T-helper 1 cell treated with Interleukin-12 subunit alpha and Interleukin-12 subunit beta and Interleukin-4 antibody, amounts not matched to agents 30 ng/mL and 1 ng/mL, for 36 hours (primary cell): ENCODE measurements around the gene JADE1. TPM values are rescaled to one million over a fixed set of nuclear protein-coding genes. Genes with fewer than 3 reads are reported as not detected.

Source experiments
- intact Hi-C: fragments of 100-400 bp; cut with micrococcal nuclease; formaldehyde crosslinking; loops from one replicate; pipeline ENCODE4 v1.15.1; 2024
- total RNA-seq: library from RNA; stranded (reverse); gene quantifications from 2 replicates; pipeline ENCODE4 v1.2.3, GENCODE V29; 2022

The JADE1 gene
- total RNA-seq, 1 donor from 2014 or later, result 34.0 TPM

DNA sequence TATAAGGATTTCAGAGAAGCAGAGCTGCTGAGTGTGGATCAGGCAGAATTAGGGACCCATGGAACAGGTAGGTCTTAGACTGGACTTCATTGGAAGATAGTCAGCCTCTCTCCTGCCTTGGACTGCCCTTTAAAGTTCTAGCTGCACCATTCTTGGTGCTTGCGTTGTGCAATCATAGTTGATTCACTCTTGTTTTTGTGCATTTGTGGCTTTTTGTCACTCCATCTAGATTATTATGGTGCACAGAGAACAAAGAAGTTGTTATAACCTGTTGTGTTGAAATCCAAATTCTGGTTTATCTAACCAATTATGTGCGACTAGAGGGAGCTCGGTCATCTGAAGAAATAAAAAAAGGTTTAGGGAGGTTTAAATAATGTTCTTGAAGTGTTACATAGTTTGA, 59.3 kb downstream of the JADE1 start:
- intact Hi-C loops, result no loop called here

DNA sequence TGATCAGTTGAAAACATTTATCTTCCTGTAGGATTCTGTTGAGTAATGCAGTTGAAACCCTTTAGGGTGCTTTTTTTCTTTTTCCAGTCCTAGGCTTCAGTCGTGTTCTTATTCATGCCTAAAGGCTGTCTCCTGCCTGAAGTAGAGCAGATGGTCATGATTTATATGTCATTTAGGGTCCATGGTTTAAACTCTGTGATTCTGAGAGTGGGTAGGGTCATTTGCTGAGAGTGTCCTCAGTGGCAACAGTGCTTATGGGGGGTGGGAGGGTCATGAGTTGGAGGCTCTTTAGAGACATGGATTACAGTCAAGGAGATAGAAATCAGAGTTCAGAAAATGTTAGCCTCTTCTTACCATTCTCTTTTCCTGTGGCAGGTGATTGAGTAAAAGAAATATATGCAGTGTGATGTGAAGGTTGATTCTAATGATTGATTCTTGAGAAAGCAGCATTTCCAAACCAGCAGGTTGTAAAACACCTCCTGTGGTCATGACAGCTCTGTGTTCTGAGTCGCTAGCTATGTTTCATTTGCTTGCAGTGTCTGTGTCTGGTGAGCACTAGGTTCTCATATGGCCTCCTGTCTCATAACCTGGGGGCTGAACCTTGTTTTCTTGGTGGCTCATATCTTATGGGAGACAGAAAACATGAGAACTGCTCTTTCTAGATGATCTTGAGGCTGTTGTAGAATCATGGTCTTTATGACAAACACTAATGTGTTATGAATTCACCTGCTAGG, 60.4 kb downstream of the JADE1 start:
- intact Hi-C loops, result no loop called here

DNA sequence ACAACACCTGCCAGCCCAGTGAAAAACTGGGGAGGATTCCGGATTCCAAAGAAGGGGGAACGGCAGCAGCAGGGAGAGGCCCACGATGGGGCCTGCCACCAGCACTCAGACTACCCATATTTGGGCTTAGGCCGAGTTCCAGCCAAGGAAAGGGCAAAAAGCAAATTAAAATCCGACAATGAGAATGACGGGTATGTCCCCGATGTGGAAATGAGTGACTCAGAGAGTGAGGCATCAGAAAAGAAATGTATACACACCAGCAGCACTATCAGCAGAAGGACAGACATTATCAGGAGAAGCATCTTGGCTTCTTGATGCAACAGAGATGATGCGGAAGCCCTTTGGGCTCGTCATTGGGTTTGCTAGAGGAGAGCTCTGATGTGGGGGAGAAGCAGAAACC, 62.4 kb downstream of the JADE1 start:
- intact Hi-C loops, result no loop called here

DNA sequence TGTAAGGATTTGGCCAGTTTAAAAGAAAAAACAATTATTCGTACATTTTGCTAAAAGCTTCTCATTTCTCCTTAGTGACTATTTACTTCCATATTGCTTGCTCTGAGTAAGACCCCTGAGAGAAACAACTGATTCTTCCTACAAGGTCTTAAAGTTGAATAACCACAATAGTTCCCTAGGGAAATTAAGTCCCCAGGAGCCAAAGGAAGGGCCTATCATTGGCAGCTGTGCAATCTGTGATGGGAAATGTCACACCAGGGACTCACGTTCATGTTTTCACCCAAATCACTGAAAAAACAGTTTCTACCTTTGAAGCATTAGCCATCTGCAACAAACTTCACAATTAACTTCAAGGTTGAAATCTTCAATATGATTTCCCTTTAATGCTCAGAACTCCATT, 66.7 kb downstream of the JADE1 start:
- intact Hi-C loops, result no loop called here

DNA sequence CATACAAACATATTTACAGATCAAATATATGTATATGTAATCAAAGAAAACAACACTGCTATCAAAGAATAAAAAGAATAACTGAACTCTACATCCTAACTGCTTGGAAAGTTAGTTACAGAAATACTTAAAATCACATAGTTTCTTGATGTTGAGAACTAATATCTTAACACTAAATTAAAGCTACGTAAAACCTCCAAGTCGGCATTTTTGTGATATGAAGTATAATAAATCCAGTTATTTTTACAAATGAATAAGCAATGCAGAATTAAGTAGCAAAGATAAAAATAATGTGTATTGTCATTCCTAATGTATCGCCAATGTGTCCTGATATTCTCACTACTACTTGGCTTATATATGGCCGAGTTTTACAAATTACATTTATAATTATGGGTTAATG, 68.4 kb downstream of the JADE1 start:
- intact Hi-C loops, result no loop called here

DNA sequence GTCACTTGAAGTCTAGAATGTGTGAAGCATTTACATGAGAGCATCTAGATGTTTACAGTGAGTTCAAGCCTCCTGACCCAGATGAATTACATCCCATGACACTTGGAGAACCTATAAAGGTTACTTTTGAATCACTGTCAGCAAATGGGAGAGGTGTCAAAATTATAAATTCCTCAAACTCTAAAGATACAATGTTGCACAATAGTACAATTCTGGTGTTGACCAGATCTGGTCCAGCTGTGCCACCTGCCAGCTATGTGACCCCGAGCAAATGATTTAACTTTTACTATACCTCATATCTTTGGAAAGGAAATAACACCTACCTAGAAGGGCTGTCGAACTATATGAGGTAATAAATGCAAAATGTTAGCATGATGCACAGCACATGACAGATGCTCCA, 69.8 kb downstream of the JADE1 start:
- intact Hi-C loops, result no loop called here

DNA sequence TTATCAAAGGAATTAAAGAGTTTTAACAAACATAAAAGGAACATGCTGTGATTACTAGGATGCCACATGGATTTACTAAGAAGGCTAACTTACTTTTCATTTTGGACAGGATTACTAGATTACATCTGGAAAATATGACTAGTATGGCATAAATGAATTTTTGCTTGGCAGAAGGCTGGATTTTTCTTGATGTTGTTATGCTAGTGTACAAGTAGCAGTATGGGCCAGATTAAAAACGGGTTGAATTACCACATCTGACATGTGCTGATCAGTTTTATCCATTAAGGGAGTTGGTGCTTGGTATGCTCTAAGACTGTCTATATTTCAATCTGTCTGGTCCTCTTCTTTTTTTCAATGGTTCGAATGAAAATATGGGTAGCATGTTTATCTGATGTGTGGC, 70.5 kb downstream of the JADE1 start:
- intact Hi-C loops, result no loop called here

DNA sequence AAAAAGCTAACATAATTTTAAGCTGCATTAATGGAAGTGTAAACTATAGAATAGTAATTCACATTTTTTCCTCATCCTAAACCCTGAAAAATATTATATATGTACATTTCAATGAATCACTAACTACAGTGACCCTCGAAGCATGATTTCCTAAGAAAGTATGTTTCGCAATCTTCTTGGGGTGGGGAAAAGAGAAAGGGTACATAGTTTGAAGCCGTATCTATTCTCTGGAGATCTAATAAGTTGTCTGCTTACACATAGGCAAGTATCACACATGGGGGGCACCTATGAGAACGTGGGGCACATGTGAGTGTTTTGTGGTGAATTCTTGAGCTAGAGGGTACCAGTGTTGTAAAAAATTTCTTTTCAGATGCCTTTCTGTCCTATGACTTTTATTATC, 71.2 kb downstream of the JADE1 start:
- intact Hi-C loops, result no loop called here

DNA sequence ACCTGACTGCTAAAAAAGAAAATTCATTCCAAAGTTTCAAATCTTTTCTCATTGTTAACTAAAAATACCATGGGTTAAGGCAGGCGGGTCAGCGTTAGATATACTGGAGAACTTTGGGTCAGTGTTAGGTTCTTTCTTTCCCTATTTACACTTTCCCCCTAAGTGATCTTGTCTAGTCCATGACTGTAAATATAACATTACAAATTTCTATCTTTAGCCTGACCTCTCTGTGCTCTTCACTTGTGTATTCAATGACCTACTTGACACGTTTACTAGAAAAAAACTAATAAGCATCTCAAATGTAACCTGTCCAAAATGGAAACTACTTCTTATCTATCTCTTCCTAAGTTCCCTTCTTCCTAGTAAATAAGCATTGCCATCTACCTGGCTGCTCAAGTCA, 95.3 kb downstream of the JADE1 start:
- intact Hi-C loops, result no loop called here

DNA sequence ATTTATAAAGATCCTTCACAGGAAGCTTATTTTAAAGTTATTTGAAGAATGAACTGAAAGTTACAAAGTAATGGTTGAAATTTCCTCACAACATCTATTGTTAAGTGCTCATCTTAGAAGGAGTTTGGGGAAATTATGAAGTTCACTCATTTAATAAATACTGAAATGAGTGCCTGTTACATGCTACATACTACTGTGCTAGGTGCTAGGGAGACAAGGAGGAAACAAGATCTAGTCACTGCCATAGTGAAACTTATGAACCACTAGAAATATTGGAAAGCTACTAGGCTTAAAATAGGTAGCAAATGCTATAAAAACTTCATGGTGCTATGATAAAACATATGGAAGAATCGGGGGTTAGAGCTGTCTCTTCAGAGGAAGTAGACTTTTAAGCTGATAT, 97.1 kb downstream of the JADE1 start:
- intact Hi-C loops, result no loop called here

DNA sequence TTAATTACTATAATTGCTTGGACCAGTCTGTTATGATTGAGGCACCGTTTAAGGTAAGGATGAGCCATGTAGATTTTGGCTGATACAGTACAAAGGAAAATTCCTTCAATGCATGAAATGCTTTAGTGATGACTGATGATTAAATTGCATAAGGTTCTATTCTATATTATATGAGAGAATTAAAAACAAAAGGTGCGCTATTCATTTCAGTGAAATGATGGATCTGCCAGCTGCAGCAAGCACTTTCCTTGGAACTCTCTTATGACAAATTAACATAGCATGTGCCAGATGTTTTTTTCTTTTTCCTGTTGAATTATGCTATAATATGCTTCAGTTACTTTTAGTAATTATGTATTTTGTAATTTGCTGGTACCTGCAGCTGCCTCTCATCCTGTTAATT, 98.5 kb downstream of the JADE1 start:
- intact Hi-C loops, result no loop called here

DNA sequence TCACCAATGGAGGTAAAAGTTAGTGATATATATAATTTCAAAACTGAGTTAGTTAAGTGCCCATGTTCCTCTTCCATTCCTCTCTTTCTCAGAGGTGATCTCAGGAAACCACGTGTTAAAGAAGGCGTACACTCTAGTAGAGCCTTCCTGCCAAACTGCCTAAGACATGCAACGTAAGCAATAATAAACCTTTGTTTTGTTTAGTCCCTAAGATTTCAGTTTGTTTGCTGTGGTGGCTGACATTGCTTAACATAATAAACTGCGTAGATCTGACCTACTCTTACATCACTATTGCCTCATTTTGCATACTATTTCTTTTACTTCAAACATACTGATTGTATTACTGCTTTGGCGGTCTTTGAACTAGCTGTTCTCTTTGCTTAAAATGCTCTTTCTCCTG, 99.2 kb downstream of the JADE1 start:
- intact Hi-C loops, result no loop called here

DNA sequence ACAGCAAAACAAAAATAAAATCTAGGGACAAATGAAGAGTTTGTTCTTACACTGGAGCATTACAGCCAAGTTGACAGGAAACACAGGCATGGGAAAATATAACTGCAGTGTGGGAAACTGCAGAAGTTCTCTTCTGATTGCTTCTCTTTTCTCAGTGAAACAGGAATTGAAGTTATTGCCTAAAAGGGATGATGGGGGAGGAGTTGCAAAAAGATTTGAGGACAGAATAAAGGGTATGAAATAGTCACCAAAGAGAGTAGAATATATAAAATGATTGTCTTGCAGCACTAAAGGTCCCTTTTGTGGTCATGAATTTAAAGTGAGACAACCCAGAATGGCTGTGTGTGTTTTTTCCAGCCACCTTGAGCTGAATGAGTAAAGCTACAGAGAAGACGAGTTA, 103.7 kb downstream of the JADE1 start:
- intact Hi-C loops, result no loop called here

DNA sequence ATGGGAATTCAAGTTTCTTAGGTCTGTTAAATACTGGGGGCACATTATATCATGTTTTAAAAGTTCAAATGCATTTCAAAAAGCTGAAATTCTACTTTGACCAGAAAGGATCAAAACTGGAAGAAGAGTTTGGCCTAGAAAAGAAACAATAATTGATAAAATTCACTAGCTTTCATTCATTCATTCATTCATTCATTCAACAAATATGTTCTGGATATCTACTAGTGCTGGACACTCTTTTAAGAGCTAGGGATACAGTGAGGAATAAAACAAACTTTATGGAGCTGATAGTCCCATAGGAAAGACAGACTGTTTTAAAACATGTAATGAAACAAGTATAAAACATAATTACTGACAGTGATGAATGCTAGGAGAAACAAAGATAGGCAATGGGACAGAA, 106.0 kb downstream of the JADE1 start:
- intact Hi-C loops, result loop anchor here (5.0 kb wide), 1 partner anchor 432 kb away; no protein-coding TSS in a partner anchor

DNA sequence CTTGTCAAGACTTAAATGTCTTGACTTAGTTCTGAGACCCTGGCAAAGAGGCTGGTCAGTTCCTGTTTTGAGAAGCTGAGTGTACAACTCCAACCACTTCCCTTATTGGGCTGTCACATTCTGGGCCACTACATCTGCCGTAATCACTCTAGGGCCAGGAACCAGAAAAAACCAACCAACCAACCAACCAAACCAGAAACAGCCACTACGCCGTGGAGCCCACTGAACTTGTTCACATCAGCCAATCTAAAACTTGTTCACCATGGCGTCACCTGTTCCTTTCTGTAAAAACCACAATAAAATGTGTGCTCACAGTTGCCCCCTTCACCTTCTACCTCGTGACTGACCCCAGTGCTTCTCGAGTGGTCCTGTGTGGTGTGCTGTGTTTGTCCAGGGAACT, 107.3 kb downstream of the JADE1 start:
- intact Hi-C loops, result loop anchor here (1.0 to 5.0 kb wide), 3 partner anchors 108 to 430 kb away; partner anchors contain the start of genes JADE1 and SCLT1

DNA sequence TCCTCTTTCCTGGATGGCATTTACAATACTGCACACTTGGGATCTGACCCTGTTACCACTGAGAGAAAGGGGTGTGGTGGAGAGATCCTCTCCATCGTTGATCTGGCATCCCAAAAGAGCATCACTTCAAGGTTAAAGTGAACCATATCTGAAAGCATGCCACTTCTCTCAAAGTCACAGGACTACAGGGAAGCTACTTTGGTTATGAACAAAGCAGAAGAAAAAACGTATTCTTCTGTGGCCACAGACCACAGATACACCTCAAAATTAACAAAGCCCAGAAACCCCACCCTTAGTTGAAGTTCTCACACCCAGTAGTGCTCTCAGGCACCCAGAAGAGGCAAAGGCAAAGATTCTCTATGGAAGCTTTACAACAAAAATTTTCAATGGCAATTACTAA, 108.3 kb downstream of the JADE1 start:
- intact Hi-C loops, result loop anchor here (1.0 to 5.0 kb wide), 4 partner anchors 55 to 430 kb away; partner anchors contain the start of genes JADE1 and SCLT1

DNA sequence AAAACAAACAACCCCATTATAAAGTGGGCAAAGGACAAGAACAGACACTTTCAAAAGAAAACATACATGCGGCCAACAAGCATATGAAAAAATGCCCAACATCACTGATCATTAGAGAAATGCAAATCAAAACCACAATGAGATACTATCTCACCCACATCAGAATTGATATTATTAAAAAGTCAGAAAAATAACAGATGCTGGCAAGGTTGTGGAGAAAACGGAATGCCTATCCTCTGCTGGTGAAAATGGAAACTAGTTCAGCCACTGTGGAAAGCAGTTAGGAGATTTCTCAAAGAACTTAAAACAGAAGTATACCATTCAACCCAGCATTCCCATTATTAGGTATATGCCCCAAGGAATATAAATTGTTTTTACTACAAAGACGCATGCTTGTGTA, 112.5 kb downstream of the JADE1 start:
- intact Hi-C loops, result no loop called here
